ENCODE measurements around the gene GRAP2.

The GRAP2 gene

GRCh38 chr22:39994566-39995392 lies 93.9 kb downstream of the GRAP2 start, which contains the start of gene FAM83F:
Gene FAM83F, plus strand, starts transcription at chr22:39994954. Its CDS starts 89 bp downstream, at chr22:39995043.
- no peaks in the 10 kb centered on the region for H3K36me3 ChIP-seq (ENCODE audit: insufficient read depth, insufficient read length, low read length)
- H3K4me1 ChIP-seq (ENCODE audit: insufficient read depth, insufficient read length) = peaks cover 19% of the 10 kb centered on the region
- H3K4me3 ChIP-seq (ENCODE audit: insufficient read length, low read depth) = peak within 1 kb of the TSS; percentile 58
- no peak for DNase-seq (ENCODE audit: low read depth, low spot score)
- H3K9ac ChIP-seq (ENCODE audit: insufficient read length, low read depth) = peak within 1 kb of the TSS; percentile 70
- H3K27me3 ChIP-seq (ENCODE audit: insufficient read depth, insufficient read length) = peaks cover 61% of the 10 kb centered on the region
- TF ChIP-seq SUZ12 (IDR thresholded peaks at IDR 0.05; ENCODE audit: extremely low read depth, insufficient read depth, insufficient read length) = no peak
- TF ChIP-seq ZNF274 (IDR thresholded peaks at IDR 0.05; ENCODE audit: low read depth, low read length) = no peak
- TF ChIP-seq YY1 (IDR thresholded peaks at IDR 0.05; ENCODE audit: insufficient read depth, insufficient read length) = no peak
- no peaks in the 10 kb centered on the region for H3K9me3 ChIP-seq (ENCODE audit: insufficient read depth, low read length)

GRCh38 chr22:39995393-39996252 lies 94.7 kb downstream of the GRAP2 start:
- H3K36me3 ChIP-seq (ENCODE audit: insufficient read depth, insufficient read length, low read length) = no peaks in the 10 kb centered on the region
- peak overlapping the region; percentile 70 for H3K9ac ChIP-seq (ENCODE audit: insufficient read length, low read depth)
- H3K9me3 ChIP-seq (ENCODE audit: insufficient read depth, low read length) = no peaks in the 10 kb centered on the region
- no peak for DNase-seq (ENCODE audit: low read depth, low spot score)
- TF ChIP-seq ZNF274 (IDR thresholded peaks at IDR 0.05; ENCODE audit: low read depth, low read length) = no peak
- no peak for TF ChIP-seq SUZ12 (IDR thresholded peaks at IDR 0.05; ENCODE audit: extremely low read depth, insufficient read depth, insufficient read length)
- no peak for TF ChIP-seq YY1 (IDR thresholded peaks at IDR 0.05; ENCODE audit: insufficient read depth, insufficient read length)
- H3K4me1 ChIP-seq (ENCODE audit: insufficient read depth, insufficient read length) = peaks cover 19% of the 10 kb centered on the region
- peaks cover 55% of the 10 kb centered on the region for H3K27me3 ChIP-seq (ENCODE audit: insufficient read depth, insufficient read length)
- H3K4me3 ChIP-seq (ENCODE audit: insufficient read length, low read depth) = peak overlapping the region; percentile 58

- no peak for TF ChIP-seq YY1 (IDR thresholded peaks at IDR 0.05; ENCODE audit: insufficient read depth, insufficient read length)
- Histone ChIP-seq H3K4me3 (ENCODE audit: insufficient read length, low read depth) (no peak overlapping the region), H3K4me1 (ENCODE audit: insufficient read depth, insufficient read length) (peaks cover 25% of the 10 kb centered on the region), H3K9me3 (ENCODE audit: insufficient read depth, low read length) (no peaks in the 10 kb centered on the region), H3K27me3 (ENCODE audit: insufficient read depth, insufficient read length) (peaks cover 44% of the 10 kb centered on the region), H3K9ac (ENCODE audit: insufficient read length, low read depth) (no peak overlapping the region), H3K36me3 (ENCODE audit: insufficient read depth, insufficient read length, low read length) (no peaks in the 10 kb centered on the region)
- no peak for DNase-seq (ENCODE audit: low read depth, low spot score)
Measured at GRCh38 chr22:39996732-39997131, 95.8 kb downstream of the GRAP2 start.

- DNase-seq (ENCODE audit: low read depth, low spot score) = no peak
- no peak for TF ChIP-seq YY1 (IDR thresholded peaks at IDR 0.05; ENCODE audit: insufficient read depth, insufficient read length)
- no peak for TF ChIP-seq SUZ12 (IDR thresholded peaks at IDR 0.05; ENCODE audit: extremely low read depth, insufficient read depth, insufficient read length)
- no peak for TF ChIP-seq ZNF274 (IDR thresholded peaks at IDR 0.05; ENCODE audit: low read depth, low read length)
- Histone ChIP-seq H3K9me3 (ENCODE audit: insufficient read depth, low read length) (no peaks in the 10 kb centered on the region), H3K9ac (ENCODE audit: insufficient read length, low read depth) (no peak overlapping the region), H3K27me3 (ENCODE audit: insufficient read depth, insufficient read length) (peaks cover 38% of the 10 kb centered on the region), H3K4me3 (ENCODE audit: insufficient read length, low read depth) (no peak overlapping the region), H3K36me3 (ENCODE audit: insufficient read depth, insufficient read length, low read length) (no peaks in the 10 kb centered on the region), H3K4me1 (ENCODE audit: insufficient read depth, insufficient read length) (peaks cover 29% of the 10 kb centered on the region)
Measured at GRCh38 chr22:39997421-39997820, 96.5 kb downstream of the GRAP2 start.

GRCh38 chr22:39997939-39998726 lies 97.2 kb downstream of the GRAP2 start:
- Histone ChIP-seq H3K9me3 (ENCODE audit: insufficient read depth, low read length) (no peaks in the 10 kb centered on the region), H3K4me3 (ENCODE audit: insufficient read length, low read depth) (no peak overlapping the region), H3K36me3 (ENCODE audit: insufficient read depth, insufficient read length, low read length) (no peaks in the 10 kb centered on the region), H3K4me1 (ENCODE audit: insufficient read depth, insufficient read length) (peaks cover 35% of the 10 kb centered on the region), H3K9ac (ENCODE audit: insufficient read length, low read depth) (no peak overlapping the region), H3K27me3 (ENCODE audit: insufficient read depth, insufficient read length) (peaks cover 32% of the 10 kb centered on the region)
- DNase-seq (ENCODE audit: low read depth, low spot score) = peak; percentile 57
- TF ChIP-seq SUZ12 (IDR thresholded peaks at IDR 0.05; ENCODE audit: extremely low read depth, insufficient read depth, insufficient read length) (no peak), ZNF274 (IDR thresholded peaks at IDR 0.05; ENCODE audit: low read depth, low read length) (no peak), YY1 (IDR thresholded peaks at IDR 0.05; ENCODE audit: insufficient read depth, insufficient read length) (no peak)

- Histone ChIP-seq H3K9ac (ENCODE audit: insufficient read length, low read depth) (peak overlapping the region; percentile 70), H3K36me3 (ENCODE audit: insufficient read depth, insufficient read length, low read length) (no peaks in the 10 kb centered on the region), H3K4me3 (ENCODE audit: insufficient read length, low read depth) (no peak overlapping the region), H3K27me3 (ENCODE audit: insufficient read depth, insufficient read length) (peaks cover 21% of the 10 kb centered on the region), H3K9me3 (ENCODE audit: insufficient read depth, low read length) (no peaks in the 10 kb centered on the region), H3K4me1 (ENCODE audit: insufficient read depth, insufficient read length) (peaks cover 38% of the 10 kb centered on the region)
- TF ChIP-seq SUZ12 (IDR thresholded peaks at IDR 0.05; ENCODE audit: extremely low read depth, insufficient read depth, insufficient read length) (no peak), ZNF274 (IDR thresholded peaks at IDR 0.05; ENCODE audit: low read depth, low read length) (no peak), YY1 (IDR thresholded peaks at IDR 0.05; ENCODE audit: insufficient read depth, insufficient read length) (no peak)
- DNase-seq (ENCODE audit: low read depth, low spot score) = no peak
Measured at GRCh38 chr22:39999144-39999757, 98.4 kb downstream of the GRAP2 start.
